Aorta (tissue), 5 donors: ENCODE measurements around the gene TMC4. TPM values are rescaled to one million over a fixed set of nuclear protein-coding genes. Genes with fewer than 3 reads are reported as not detected.
"Not testable (repeated sequence)": the region's sequence is repeated elsewhere in the genome, so short reads cannot be mapped to it uniquely, and the experiment has no call there.

Experiments
- ATAC-seq: fragments of 200-7000 bp; cut with Tn5 transposase; one replicate; pipeline ENCODE4 v1.9.1; 2022; ENCODE audit warnings: moderate library complexity; ENCODE audit not compliant: low FRiP score
- DNase-seq, 2 donors: peaks; one replicate each; pipeline ENCODE4 v3.0.0-alpha.2; 2020
- H3K27ac ChIP-seq, 2 donors: one replicate each; pipeline ENCODE4 v1.5.1; 2013; ENCODE audit warnings: low read length in 2 of 2, mild to moderate bottlenecking in 2 of 2, moderate library complexity in 2 of 2, control low read depth in 1 of 2, inconsistent platforms in 1 of 2, low read depth in 1 of 2
- H3K27me3 ChIP-seq, 2 donors: one replicate each; pipeline ENCODE4 v1.6.1; 2013; ENCODE audit warnings: control low read depth in 1 of 2, low read length in 1 of 2, mild to moderate bottlenecking in 1 of 2, moderate library complexity in 1 of 2; ENCODE audit not compliant: insufficient read depth in 2 of 2, control insufficient read depth in 1 of 2
- H3K36me3 ChIP-seq, 2 donors: one replicate each; pipeline ENCODE4 v1.6.1; 2013; ENCODE audit warnings: control low read depth in 1 of 2, low read length in 1 of 2, mild to moderate bottlenecking in 1 of 2; ENCODE audit not compliant: insufficient read depth in 2 of 2, control insufficient read depth in 1 of 2
- H3K4me1 ChIP-seq, 2 donors: one replicate each; pipeline ENCODE4 v1.6.1; 2013; ENCODE audit warnings: low read length in 2 of 2, control low read depth in 1 of 2, mild to moderate bottlenecking in 1 of 2, moderate library complexity in 1 of 2; ENCODE audit not compliant: insufficient read depth in 2 of 2, control insufficient read depth in 1 of 2
- H3K4me3 ChIP-seq, 2 donors: one replicate each; pipeline ENCODE4 v1.5.1; 2013; ENCODE audit warnings: low read length in 2 of 2, control low read depth in 1 of 2, mild to moderate bottlenecking in 1 of 2
- H3K9me3 ChIP-seq: one replicate; pipeline ENCODE4 v1.6.1; 2013; ENCODE audit warnings: mild to moderate bottlenecking, low read length; ENCODE audit not compliant: control insufficient read depth
- WGBS, 2 donors: extraction: QIAGEN DNeasy Blood & Tissue Kit; methylation state at CpG; one replicate each; pipeline ENCODE4 v1.1.7; 2013; 5-methylcytosine and 5-hydroxymethylcytosine counted together
- intact Hi-C, 2 donors: fragments of 100-400 bp; cut with DNase I; formaldehyde crosslinking; loops; one replicate each; pipeline versions ENCODE4 v1.14.2 to v1.15.0; 2022
- polyA plus RNA-seq, 2 donors: library from polyadenylated mRNA; stranded (reverse); fragments of 200-250 nt; gene quantifications; one replicate each; pipeline ENCODE4 v1.2.3, GENCODE V29; 2013
- total RNA-seq, 2 donors: library from RNA; stranded (reverse); fragmentation: NEBNext Ultra II Directional; extraction: Animal tissue kit (Norgen Biotek cat#: 25700); gene quantifications; one replicate each; pipeline ENCODE4 v1.2.1, GENCODE V29; 2021
- donor health status: healthy with polysubstance abuse.
- donor health status: Bipolar disorder and iron deficiency.
- donor health status: DM: no; HTN: no; CAD: no.
- donor health status: DM: no; HTN: no; CAD: no.
- donor health status: DM: yes; HTN: yes; CAD: no.

TMC4 gene
- total and polyA plus RNA-seq, 4 donors: 0.08 to 15.8 (median 4.3) TPM

GRCh38 chr19:54179262-54179852, 6.4 kb upstream of the TMC4 start:
- no peaks in the 10 kb centered on the region for H3K4me1 ChIP-seq
- DNase-seq (no peak), ATAC-seq (no peak)
- H3K4me3 ChIP-seq: no peak overlapping the region
- no peaks in the 10 kb centered on the region for H3K9me3 ChIP-seq
- intact Hi-C loops: no loop called here
- no peaks in the 10 kb centered on the region for H3K27me3 ChIP-seq
- no peak overlapping the region for H3K27ac ChIP-seq
- H3K36me3 ChIP-seq: peaks cover 0 to 2% of the 10 kb centered on the region in 2 donors
- 83 to 84% methylated on average over 10 of the region's 10 CpGs for WGBS, 2 donors

- WGBS, 2 donors: 65 to 67% methylated on average over 23 of the region's 23 CpGs
- no peaks in the 10 kb centered on the region for H3K4me1 ChIP-seq
- ATAC-seq (peak; percentile 61), DNase-seq (peak in 1 of 2 donors; percentile 47)
- H3K27ac ChIP-seq: no peak overlapping the region
- intact Hi-C loops: no loop called here
- no peaks in the 10 kb centered on the region for H3K9me3 ChIP-seq
- H3K36me3 ChIP-seq: peaks cover 0 to 2% of the 10 kb centered on the region in 2 donors
- H3K27me3 ChIP-seq: no peaks in the 10 kb centered on the region
- no peak overlapping the region for H3K4me3 ChIP-seq
Measured at GRCh38 chr19:54178581-54179261, 5.8 kb upstream of the TMC4 start.

GRCh38 chr19:54173951-54174834, 1.2 kb upstream of the TMC4 start:
- Histone ChIP-seq H3K27ac (no peak overlapping the region), H3K9me3 (no peaks in the 10 kb centered on the region), H3K4me1 (no peaks in the 10 kb centered on the region), H3K27me3 (no peaks in the 10 kb centered on the region), H3K4me3 (no peak overlapping the region), H3K36me3 (no peaks in the 10 kb centered on the region)
- 74 to 79% methylated on average over 25 of the region's 25 CpGs for WGBS, 2 donors
- intact Hi-C loops: no loop called here
- DNase-seq (no peak), ATAC-seq (no peak)

GRCh38 chr19:54173359-54173699, 369 bp upstream of the TMC4 start:
- ATAC-seq (no peak), DNase-seq (no peak)
- H3K27ac ChIP-seq: no peak overlapping the region
- H3K9me3 ChIP-seq: no peaks in the 10 kb centered on the region
- no peaks in the 10 kb centered on the region for H3K4me1 ChIP-seq
- no peaks in the 10 kb centered on the region for H3K36me3 ChIP-seq
- intact Hi-C loops: no loop called here
- H3K4me3 ChIP-seq: no peak overlapping the region
- WGBS, 2 donors: 41 to 46% methylated on average over 15 of the region's 15 CpGs
- no peaks in the 10 kb centered on the region for H3K27me3 ChIP-seq

- DNase-seq, intact Hi-C loops, ATAC-seq, H3K9me3 ChIP-seq, H3K27ac ChIP-seq, H3K27me3 ChIP-seq, H3K4me1 ChIP-seq, H3K36me3 ChIP-seq, H3K4me3 ChIP-seq: not testable (repeated sequence)
- 62 to 73% methylated on average over 12 to 20 of the region's 23 CpGs for WGBS, 2 donors
Measured at GRCh38 chr19:54171736-54172431, 1.1 kb downstream of the TMC4 start.

GRCh38 chr19:54169149-54169740, 3.7 kb downstream of the TMC4 start:
- no peak overlapping the region for H3K4me3 ChIP-seq
- DNase-seq: no peak
- intact Hi-C loops: loop anchor here (1.0 to 5.0 kb wide), 3 partner anchors 33 to 62 kb away; partner anchors contain the start of gene RPS9 (in 1 of the 2)
- H3K27me3 ChIP-seq: no peaks in the 10 kb centered on the region
- WGBS, 2 donors: 89% methylated on average over 21 of the region's 21 CpGs
- H3K36me3 ChIP-seq: no peaks in the 10 kb centered on the region
- H3K27ac ChIP-seq: no peak overlapping the region
- H3K4me1 ChIP-seq: no peaks in the 10 kb centered on the region
- H3K9me3 ChIP-seq: no peaks in the 10 kb centered on the region
- no peak for ATAC-seq

- ATAC-seq: peak; percentile 92
- H3K36me3 ChIP-seq: no peaks in the 10 kb centered on the region
Measured at GRCh38 chr19:54168174-54168917, 4.6 kb downstream of the TMC4 start.

More at GRCh38 chr19:54168174-54168917, 4.6 kb downstream of the TMC4 start:
- H3K27me3 ChIP-seq: no peaks in the 10 kb centered on the region
- H3K9me3 ChIP-seq: no peaks in the 10 kb centered on the region
- no peaks in the 10 kb centered on the region for H3K4me1 ChIP-seq
- peak; percentile 95 to 99 for DNase-seq
- no peak overlapping the region for H3K4me3 ChIP-seq
- 19 to 26% methylated on average over 25 of the region's 25 CpGs for WGBS, 2 donors
- H3K27ac ChIP-seq: no peak overlapping the region
- intact Hi-C loops: loop anchor here (2.0 to 5.0 kb wide), 2 partner anchors 34 to 62 kb away; partner anchors contain the start of gene RPS9 (in 1 of the 2)
